Mesothelial cell of epicardium (in vitro differentiated cells): ENCODE results near the gene PRSS21. TPM values are rescaled to one million over a fixed set of nuclear protein-coding genes. Genes with fewer than 3 reads are reported as not detected.

ENCODE experiments used
- DNase-seq, 2 experiments: peaks; one replicate each; pipeline ENCODE4 v3.0.0; 2021; ENCODE audit warnings: low spot score in 2 of 2; ENCODE audit not compliant: unreplicated experiment in 2 of 2
- H3K27ac Mint-ChIP-seq: 2 replicates; pipeline ENCODE4 v1.8.0; 2021; ENCODE audit warnings: mixed read lengths
- H3K27me3 Mint-ChIP-seq: 2 replicates; pipeline ENCODE4 v1.8.0; 2021; ENCODE audit warnings: low read depth, mixed read lengths
- H3K36me3 Mint-ChIP-seq: 2 replicates; pipeline ENCODE4 v1.8.0; 2021; ENCODE audit warnings: mixed read lengths
- H3K4me1 Mint-ChIP-seq: 2 replicates; pipeline ENCODE4 v1.8.0; 2021; ENCODE audit warnings: mixed read lengths
- H3K4me3 Mint-ChIP-seq: 2 replicates; pipeline ENCODE4 v1.8.0; 2021; ENCODE audit warnings: mild to moderate bottlenecking, moderate library complexity, mixed read lengths
- H3K9me3 Mint-ChIP-seq: 2 replicates; pipeline ENCODE4 v1.8.0; 2021; ENCODE audit warnings: mixed read lengths
- total RNA-seq: library from RNA; stranded (reverse); gene quantifications from 3 replicates; pipeline ENCODE4 v1.2.1, GENCODE V29; 2021
- TF ChIP-seq, protein P1 (sequence below): fragments of 200-600 bp; sonication (generic); IDR thresholded peaks from one replicate; pipeline ENCODE4 v1.5.0; 2021; ENCODE audit warnings: antibody characterized with exemption; ENCODE audit not compliant: unreplicated experiment

Gene PRSS21
- total RNA-seq, 1 donor from 2014 or later, result not detected

DNA sequence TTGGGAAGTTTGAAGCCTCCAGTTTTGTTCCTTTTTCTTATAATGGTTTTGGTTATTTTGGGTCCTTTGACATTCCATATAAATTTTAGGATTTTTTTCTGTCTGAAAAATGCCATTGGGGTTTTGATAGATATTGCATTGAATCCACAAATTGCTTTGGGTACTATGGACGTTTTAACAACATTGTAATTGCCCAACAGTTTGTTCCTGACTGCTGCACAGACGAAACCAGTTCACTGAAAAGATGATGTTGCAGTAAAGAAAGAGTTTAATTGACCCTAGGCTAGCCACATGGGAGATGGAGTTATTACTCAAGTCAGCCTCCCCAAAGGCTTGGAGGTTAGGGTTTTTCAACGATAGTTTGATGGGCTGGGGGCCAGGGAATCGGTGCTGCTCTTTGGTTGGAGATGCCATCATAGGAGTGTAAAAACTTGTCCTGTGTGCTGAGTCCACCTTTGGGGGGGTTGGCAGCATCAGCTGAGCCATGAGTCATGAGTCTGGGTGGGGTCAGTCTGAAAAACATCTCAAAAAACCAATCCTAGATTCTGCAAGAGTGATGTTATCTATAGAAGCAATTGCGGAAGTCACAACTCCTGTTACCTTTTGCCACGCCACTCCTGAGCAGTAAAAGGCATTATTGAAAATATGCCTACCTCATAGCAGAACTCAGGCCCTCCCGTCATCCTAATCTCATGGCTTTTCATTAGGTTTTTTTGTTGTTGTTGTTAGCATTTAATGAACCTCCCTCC lies 21.5 kb upstream of the PRSS21 start:
- no peak overlapping the region for H3K4me3 Mint-ChIP-seq
- H3K27ac Mint-ChIP-seq, result no peak overlapping the region
- peaks cover 43% of the 10 kb centered on the region for H3K27me3 Mint-ChIP-seq
- TF ChIP-seq, protein P1, sequence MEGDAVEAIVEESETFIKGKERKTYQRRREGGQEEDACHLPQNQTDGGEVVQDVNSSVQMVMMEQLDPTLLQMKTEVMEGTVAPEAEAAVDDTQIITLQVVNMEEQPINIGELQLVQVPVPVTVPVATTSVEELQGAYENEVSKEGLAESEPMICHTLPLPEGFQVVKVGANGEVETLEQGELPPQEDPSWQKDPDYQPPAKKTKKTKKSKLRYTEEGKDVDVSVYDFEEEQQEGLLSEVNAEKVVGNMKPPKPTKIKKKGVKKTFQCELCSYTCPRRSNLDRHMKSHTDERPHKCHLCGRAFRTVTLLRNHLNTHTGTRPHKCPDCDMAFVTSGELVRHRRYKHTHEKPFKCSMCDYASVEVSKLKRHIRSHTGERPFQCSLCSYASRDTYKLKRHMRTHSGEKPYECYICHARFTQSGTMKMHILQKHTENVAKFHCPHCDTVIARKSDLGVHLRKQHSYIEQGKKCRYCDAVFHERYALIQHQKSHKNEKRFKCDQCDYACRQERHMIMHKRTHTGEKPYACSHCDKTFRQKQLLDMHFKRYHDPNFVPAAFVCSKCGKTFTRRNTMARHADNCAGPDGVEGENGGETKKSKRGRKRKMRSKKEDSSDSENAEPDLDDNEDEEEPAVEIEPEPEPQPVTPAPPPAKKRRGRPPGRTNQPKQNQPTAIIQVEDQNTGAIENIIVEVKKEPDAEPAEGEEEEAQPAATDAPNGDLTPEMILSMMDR, result no peak
- no peaks in the 10 kb centered on the region for H3K9me3 Mint-ChIP-seq
- no peak for DNase-seq
- no peaks in the 10 kb centered on the region for H3K36me3 Mint-ChIP-seq
- H3K4me1 Mint-ChIP-seq, result no peaks in the 10 kb centered on the region

- Mint-ChIP-seq H3K4me3 (no peak overlapping the region), H3K9me3 (peaks cover 8% of the 10 kb centered on the region), H3K27ac (no peak overlapping the region), H3K27me3 (peaks cover 19% of the 10 kb centered on the region), H3K36me3 (no peaks in the 10 kb centered on the region), H3K4me1 (no peaks in the 10 kb centered on the region)
- TF ChIP-seq, protein P1, result no peak
- no peak for DNase-seq
Observed at GRCh38 chr16:2798723-2799204, 18.3 kb upstream of the PRSS21 start.

- H3K27ac Mint-ChIP-seq, result no peak overlapping the region
- H3K4me1 Mint-ChIP-seq, result no peaks in the 10 kb centered on the region
- no peak overlapping the region for H3K4me3 Mint-ChIP-seq
- H3K27me3 Mint-ChIP-seq, result peaks cover 17% of the 10 kb centered on the region
- TF ChIP-seq, protein P1, result no peak
- DNase-seq, result no peak
- no peaks in the 10 kb centered on the region for H3K36me3 Mint-ChIP-seq
- peaks cover 12% of the 10 kb centered on the region for H3K9me3 Mint-ChIP-seq
Observed at GRCh38 chr16:2799205-2799858, 17.7 kb upstream of the PRSS21 start.

DNA sequence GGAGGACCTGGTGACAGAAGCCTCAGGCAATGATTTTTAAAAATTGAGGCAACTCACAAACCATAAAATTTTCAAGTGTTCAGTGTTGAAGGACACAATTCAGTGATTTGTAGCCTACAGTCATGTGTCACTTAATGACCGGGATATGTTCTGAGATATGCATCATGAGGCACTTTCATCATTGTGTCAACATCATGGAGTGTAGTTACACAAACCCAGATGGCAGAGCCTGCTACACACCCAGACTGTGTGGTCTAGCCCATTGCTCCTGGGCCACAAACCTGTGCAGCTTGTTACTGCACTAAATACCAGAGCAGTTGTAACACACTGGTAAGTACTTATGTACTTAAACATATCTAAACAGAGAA lies 17.2 kb upstream of the PRSS21 start:
- Mint-ChIP-seq H3K4me3 (no peak overlapping the region), H3K9me3 (peaks cover 15% of the 10 kb centered on the region), H3K27me3 (peaks cover 14% of the 10 kb centered on the region), H3K4me1 (no peaks in the 10 kb centered on the region), H3K27ac (no peak overlapping the region), H3K36me3 (no peaks in the 10 kb centered on the region)
- TF ChIP-seq, protein P1, result no peak
- DNase-seq, result no peak

DNA sequence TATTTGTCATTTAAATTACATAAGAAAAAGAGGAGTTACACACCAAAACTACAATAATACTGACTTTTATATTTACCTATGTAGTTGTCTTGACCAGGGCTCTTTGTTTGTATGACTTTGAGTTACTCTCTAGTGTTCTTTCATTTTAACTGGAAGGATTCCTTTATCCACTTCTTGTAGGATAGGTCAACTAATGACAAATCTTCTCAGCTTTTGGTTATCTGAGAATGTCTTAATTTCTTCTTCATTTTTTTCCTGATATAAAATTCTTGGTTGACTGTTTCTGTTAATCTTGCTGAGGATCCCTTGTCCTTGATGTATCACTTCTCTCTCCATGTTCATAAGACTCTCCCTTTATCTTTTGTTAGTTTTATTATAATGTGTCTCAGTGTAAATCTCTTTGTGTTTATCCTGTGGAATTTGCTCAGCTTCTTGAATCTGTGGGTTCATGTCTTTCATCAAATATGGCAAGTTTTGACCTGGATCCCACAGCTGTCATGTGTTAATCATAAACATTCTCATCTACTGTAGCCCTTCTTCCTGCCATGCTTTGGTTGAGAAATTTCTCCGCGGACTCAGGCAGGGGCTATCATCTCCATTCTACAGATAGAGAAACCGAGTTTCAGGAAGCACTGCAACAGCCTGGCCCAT lies 13.4 kb upstream of the PRSS21 start:
- Mint-ChIP-seq H3K9me3 (peaks cover 19% of the 10 kb centered on the region), H3K4me1 (no peaks in the 10 kb centered on the region), H3K27ac (no peak overlapping the region), H3K36me3 (no peaks in the 10 kb centered on the region), H3K27me3 (peaks cover 13% of the 10 kb centered on the region), H3K4me3 (no peak overlapping the region)
- DNase-seq, result no peak
- TF ChIP-seq, protein P1, result no peak
